IMR-90 (cell line): ENCODE data around the gene TRPC4. TPM values are rescaled to one million over a fixed set of nuclear protein-coding genes. Genes with fewer than 3 reads are reported as not detected.

Experiments
- ATAC-seq: fragments of 200-7000 bp; cut with Tn5 transposase; 2 replicates; pipeline ENCODE4 v1.9.1; 2020; ENCODE audit warnings: low read depth, mild to moderate bottlenecking, moderate library complexity
- BruUV-seq: library from RNA; stranded (reverse); fragments of 400-500 nt; replicated peaks from 2 replicates; lab custom pipeline; 2021; lab: Mats Ljungman, UMichigan
- CTCF ChIA-PET: fragments of 300-600 bp; formaldehyde crosslinking; extraction: SDS; loops from one replicate; lab custom pipeline; 2021; ENCODE audit warnings: antibody characterized with exemption; lab: Yijun Ruan, JAX
- POLR2A ChIA-PET: fragments of 300-600 bp; sonication (Branson Sonifier 250); formaldehyde crosslinking; loops from one replicate; lab custom pipeline; 2022; ENCODE audit warnings: antibody characterized with exemption; ENCODE audit not compliant: unreplicated experiment; lab: Charles Lee
- DNase-seq: peaks from one replicate; pipeline ENCODE4 v3.0.0; 2013
- H2AFZ ChIP-seq: replicated peaks from 2 replicates; pipeline ENCODE3; 2013; ENCODE audit warnings: low read length, mild to moderate bottlenecking; ENCODE audit not compliant: poor library complexity
- H2AK5ac ChIP-seq: 2 replicates; pipeline ENCODE4 v1.6.1; 2013; ENCODE audit warnings: low read depth, low read length, inconsistent platforms
- H2AK9ac ChIP-seq: replicated peaks from 2 replicates; pipeline ENCODE3; 2013; ENCODE audit warnings: mild to moderate bottlenecking, low read depth, low read length, moderate library complexity; ENCODE audit not compliant: poor library complexity
- H2BK120ac ChIP-seq: 2 replicates; pipeline ENCODE4 v1.6.1; 2013; ENCODE audit warnings: low read depth, low read length, inconsistent platforms
- H2BK15ac ChIP-seq: 3 replicates; pipeline ENCODE4 v1.6.1; 2013; ENCODE audit warnings: low read depth, low read length, inconsistent platforms
- H2BK20ac ChIP-seq: 2 replicates; pipeline ENCODE4 v1.6.1; 2013; ENCODE audit warnings: low read depth, mild to moderate bottlenecking, inconsistent platforms, low read length, moderate library complexity
- H2BK5ac ChIP-seq: 2 replicates; pipeline ENCODE4 v1.6.1; 2013; ENCODE audit warnings: mild to moderate bottlenecking, low read depth, low read length, inconsistent platforms; ENCODE audit not compliant: poor library complexity, severe bottlenecking
- H3K14ac ChIP-seq: replicated peaks from 2 replicates; pipeline ENCODE4 v1.6.1; 2013; ENCODE audit warnings: low read depth, low read length, inconsistent platforms
- H3K18ac ChIP-seq: 2 replicates; pipeline ENCODE4 v1.6.1; 2013; ENCODE audit warnings: low read depth, low read length, control low read depth
- H3K23ac ChIP-seq: 2 replicates; pipeline ENCODE4 v1.6.1; 2013; ENCODE audit warnings: low read depth, low read length, inconsistent platforms
- H3K27ac ChIP-seq: 2 replicates; pipeline ENCODE4 v1.5.1; 2013; ENCODE audit warnings: mild to moderate bottlenecking, control low read depth, low read length; ENCODE audit not compliant: insufficient read depth
- H3K27me3 ChIP-seq: 2 replicates; pipeline ENCODE4 v1.6.1; 2013; ENCODE audit warnings: low read length; ENCODE audit not compliant: control insufficient read depth, insufficient read depth
- H3K36me3 ChIP-seq: 2 replicates; pipeline ENCODE4 v1.6.1; 2013; ENCODE audit warnings: low read length, mixed read lengths; ENCODE audit not compliant: control insufficient read depth, insufficient read depth
- H3K4ac ChIP-seq: 2 replicates; pipeline ENCODE4 v1.6.1; 2013; ENCODE audit warnings: low read depth, low read length, inconsistent platforms
- H3K4me1 ChIP-seq: 2 replicates; pipeline ENCODE4 v1.6.1; 2013; ENCODE audit warnings: low read length, mixed read lengths; ENCODE audit not compliant: control insufficient read depth, insufficient read depth
- H3K4me2 ChIP-seq: 2 replicates; pipeline ENCODE4 v1.6.1; 2013; ENCODE audit warnings: low read depth, mild to moderate bottlenecking, control low read depth, low read length, moderate library complexity
- H3K4me3 ChIP-seq: 2 replicates; pipeline ENCODE4 v1.5.1; 2013; ENCODE audit warnings: low read depth, mild to moderate bottlenecking, control low read depth, low read length, moderate library complexity; ENCODE audit not compliant: insufficient read depth
- H3K56ac ChIP-seq: 2 replicates; pipeline ENCODE4 v1.6.1; 2013; ENCODE audit warnings: low read length, inconsistent platforms; ENCODE audit not compliant: insufficient read depth; ENCODE audit errors: extremely low read depth
- H3K79me1 ChIP-seq, 2 experiments: 2 replicates each; pipeline ENCODE4 v1.6.1; 2013; ENCODE audit warnings: low read length in 2 of 2, inconsistent platforms in 1 of 2, low read depth in 1 of 2
- H3K9ac ChIP-seq: 2 replicates; pipeline ENCODE4 v1.6.1; 2013; ENCODE audit warnings: low read depth, low read length, control low read depth
- H3K9me1 ChIP-seq: 2 replicates; pipeline ENCODE4 v1.6.1; 2013; ENCODE audit warnings: low read length, inconsistent platforms; ENCODE audit not compliant: insufficient read depth
- H3K9me3 ChIP-seq: 2 replicates; pipeline ENCODE4 v1.6.1; 2013; ENCODE audit warnings: low read length; ENCODE audit not compliant: control insufficient read depth, insufficient read depth
- H4K20me1 ChIP-seq: 2 replicates; pipeline ENCODE4 v1.6.1; 2013; ENCODE audit warnings: low read length, inconsistent platforms; ENCODE audit not compliant: insufficient read depth
- H4K5ac ChIP-seq: 2 replicates; pipeline ENCODE4 v1.6.1; 2013; ENCODE audit warnings: mild to moderate bottlenecking, low read depth, low read length, control low read depth
- H4K8ac ChIP-seq, 2 experiments: 2 replicates each; pipeline ENCODE4 v1.6.1; 2013; ENCODE audit warnings: low read depth in 2 of 2, low read length in 2 of 2, control low read depth in 1 of 2, inconsistent platforms in 1 of 2
- H4K91ac ChIP-seq: 2 replicates; pipeline ENCODE4 v1.6.1; 2013; ENCODE audit warnings: low read depth, low read length, inconsistent platforms; ENCODE audit not compliant: insufficient read depth
- CEBPB ChIP-seq: IDR thresholded peaks from 2 replicates; pipeline ENCODE4 v1.6.1; 2012; ENCODE audit warnings: low read depth, low read length, improper control_type of control experiment
- CHD1 ChIP-seq: IDR thresholded peaks from 2 replicates; pipeline ENCODE4 v1.6.1; 2012; ENCODE audit warnings: low read depth, low read length, improper control_type of control experiment
- CTCF ChIP-seq: conservative IDR thresholded peaks from 2 replicates; pipeline ENCODE4 v1.5.1; 2012; ENCODE audit warnings: mild to moderate bottlenecking, low read depth, low read length, improper control_type of control experiment
- FOS ChIP-seq: fragments of 150-350 bp; IDR thresholded peaks from 2 replicates; pipeline ENCODE4 v1.6.1; 2016; ENCODE audit warnings: low read depth, low read length
- MAFK ChIP-seq: IDR thresholded peaks from 2 replicates; pipeline ENCODE4 v1.6.1; 2012; ENCODE audit warnings: low read depth, low read length, improper control_type of control experiment
- MAZ ChIP-seq: IDR thresholded peaks from 2 replicates; pipeline ENCODE4 v1.6.1; 2012; ENCODE audit warnings: low read depth, mild to moderate bottlenecking, low read length, improper control_type of control experiment, moderate library complexity, borderline replicate concordance
- MXI1 ChIP-seq: IDR thresholded peaks from 2 replicates; pipeline ENCODE4 v1.6.1; 2012; ENCODE audit warnings: low read depth, mild to moderate bottlenecking, low read length, moderate library complexity, borderline replicate concordance
- POLR2A ChIP-seq: IDR thresholded peaks from 2 replicates; pipeline ENCODE4 v1.6.1; 2012; ENCODE audit warnings: mild to moderate bottlenecking, low read depth, low read length
- RAD21 ChIP-seq: IDR thresholded peaks from 2 replicates; pipeline ENCODE4 v1.6.1; 2012; ENCODE audit warnings: low read length, improper control_type of control experiment
- RCOR1 ChIP-seq: IDR thresholded peaks from 2 replicates; pipeline ENCODE4 v1.6.1; 2012; ENCODE audit warnings: mild to moderate bottlenecking, low read length, improper control_type of control experiment; ENCODE audit not compliant: insufficient replicate concordance
- RFX5 ChIP-seq: IDR thresholded peaks from 2 replicates; pipeline ENCODE4 v1.8.0; 2012; ENCODE audit warnings: low read depth, mild to moderate bottlenecking, low read length, moderate library complexity
- SMC3 ChIP-seq: fragments of 150-350 bp; IDR thresholded peaks from 2 replicates; pipeline ENCODE4 v1.6.1; 2016; ENCODE audit warnings: low read depth, mild to moderate bottlenecking, antibody characterized with exemption, low read length, moderate library complexity
- USF2 ChIP-seq: fragments of 150-350 bp; IDR thresholded peaks from 2 replicates; pipeline ENCODE4 v1.6.1; 2017; ENCODE audit warnings: mild to moderate bottlenecking, antibody characterized with exemption, low read length, low read depth
- WGBS, 2 experiments: methylation state at CpG; one replicate each; pipeline versions ENCODE4 v1.1.5 to v1.1.7; 2013; ENCODE audit warnings: missing lambda C conversion rate in 2 of 2; ENCODE audit not compliant: insufficient read length in 1 of 2; ENCODE audit errors: extremely low coverage in 2 of 2; 5-methylcytosine and 5-hydroxymethylcytosine counted together
- dilution Hi-C: fragments of 300-500 bp; cut with HindIII; formaldehyde crosslinking; loops from one replicate; pipeline ENCODE4 v1.14.3; 2018; ENCODE audit warnings: low sequenced_read_pairs; ENCODE audit not compliant: unreplicated experiment
- in situ Hi-C: fragments of 300-500 bp; cut with MboI; formaldehyde crosslinking; loops from 3 replicates; pipeline ENCODE4 v1.14.3; 2019; ENCODE audit warnings: low sequenced_read_pairs, inconsistent platforms, mixed read lengths
- intact Hi-C: fragments of 100-400 bp; cut with micrococcal nuclease; formaldehyde crosslinking; loops from 2 replicates; pipeline ENCODE4 v1.10.0; 2022
- polyA plus RNA-seq, 3 experiments: library from polyadenylated mRNA; depleted of rRNA; stranded (reverse); fragments of >200 nt; gene quantifications; 2 replicates each; pipeline ENCODE4 v1.2.3, GENCODE V29; 2012; ENCODE audit warnings: low replicate concordance in 1 of 3
- total RNA-seq: library from RNA; depleted of rRNA; stranded (reverse); fragments of >200 nt; gene quantifications from 2 replicates; pipeline ENCODE4 v1.2.3, GENCODE V29; 2012

TRPC4 gene
- total and polyA plus RNA-seq, 2 of the 4 experiments (the other 2 are of a cell fraction) = 1.9 to 5.2 TPM

- Histone ChIP-seq H3K4ac (no peak overlapping the region), H3K14ac (no peak overlapping the region), H3K27ac (no peak overlapping the region), H4K5ac (no peak overlapping the region), H4K8ac (no peak overlapping the region), H3K18ac (no peak overlapping the region), H2BK5ac (no peak overlapping the region), H3K4me3 (no peak overlapping the region), H4K20me1 (no peaks in the 10 kb centered on the region), H3K9ac (no peak overlapping the region), H3K79me1 (no peaks in the 10 kb centered on the region), H3K56ac (no peak overlapping the region), H2AK5ac (no peak overlapping the region), H3K9me1 (peaks cover 4% of the 10 kb centered on the region; the same call in 1 of the 2 replicates), H3K27me3 (no peaks in the 10 kb centered on the region), H3K4me2 (no peak overlapping the region), H2AK9ac (no peak overlapping the region), H2BK20ac (no peak overlapping the region), H2BK120ac (no peak overlapping the region), H3K9me3 (no peaks in the 10 kb centered on the region), H2AFZ (no peak overlapping the region), H3K23ac (no peak overlapping the region), H2BK15ac (no peak overlapping the region), H3K4me1 (peaks cover 2% of the 10 kb centered on the region; the same call in 1 of the 2 replicates), H3K36me3 (no peaks in the 10 kb centered on the region), H4K91ac (no peak overlapping the region)
- ATAC-seq (no peak), DNase-seq (no peak)
- BruUV-seq = no TSS peak
- CTCF ChIA-PET = interaction anchor here (1.1 kb wide), 1 partner anchor 14 kb away, joined by 3 read pairs; no protein-coding TSS in a partner anchor
- in situ Hi-C loops (no loop called here), intact Hi-C loops (no loop called here), dilution Hi-C loops (no loop called here)
- POLR2A ChIA-PET = no interaction called here
- 60% methylated on average over 4 of the region's 9 CpGs; no CpG with 5 or more reads in 1 of the 2 experiments for WGBS, 2 experiments
- no peak for TF ChIP-seq MAFK
- TF ChIP-seq CEBPB = no peak
- TF ChIP-seq POLR2A = no peak
- no peak for TF ChIP-seq USF2
- no peak for TF ChIP-seq MAZ
- TF ChIP-seq RFX5 = no peak
- no peak for TF ChIP-seq FOS
- TF ChIP-seq CTCF = no peak
- TF ChIP-seq SMC3 = no peak
- TF ChIP-seq CHD1 = no peak
- no peak for TF ChIP-seq RCOR1
- TF ChIP-seq MXI1 = no peak
- TF ChIP-seq RAD21 = no peak
These were observed 117.4 kb downstream of the TRPC4 start for GRCh38 chr13:37752146-37752545.
